Measurements from ENCODE around the gene SHTN1. TPM values are rescaled to one million over a fixed set of nuclear protein-coding genes. Genes with fewer than 3 reads are reported as not detected.

The SHTN1 gene
- total and polyA plus RNA-seq, 2 donors from 2014 or later: 14.0 to 44.2 TPM

- no peak for FAIRE-seq
- TF ChIP-seq CTCF (IDR thresholded peaks at IDR 0.05; ENCODE audit: borderline replicate concordance, extremely low read depth, insufficient read depth): no peak
- H3K27ac ChIP-seq (ENCODE audit: low read depth in 2 of 2, low read length in 2 of 2): no peak overlapping the region
- intact Hi-C loops (cut with DNase I): no loop called here
- peaks cover 0 to 7% (median 5%) of the 10 kb centered on the region in 3 donors for H3K4me1 ChIP-seq (ENCODE audit: control insufficient read depth in 2 of 3, insufficient read depth in 2 of 3, low read depth in 1 of 3, low read length in 3 of 3)
- H3K9ac ChIP-seq (ENCODE audit: low read length in 3 of 3): no peak overlapping the region
- H3K9me3 ChIP-seq (ENCODE audit: control insufficient read depth in 2 of 3, insufficient read depth in 1 of 3, low read length in 3 of 3): no peaks in the 10 kb centered on the region
- no peaks in the 10 kb centered on the region for H3K36me3 ChIP-seq (ENCODE audit: control insufficient read depth in 2 of 3, insufficient read depth in 3 of 3, low read length in 3 of 3)
- no peak overlapping the region for H3K4me3 ChIP-seq (ENCODE audit: low read length in 3 of 3)
- no peak for DNase-seq
- no peaks in the 10 kb centered on the region for H3K27me3 ChIP-seq (ENCODE audit: control insufficient read depth, insufficient read depth, low read length)
Observed at GRCh38 chr10:117001144-117001543, 3.8 kb downstream of the SHTN1 start.

GRCh38 chr10:117000580-117000979, 4.4 kb downstream of the SHTN1 start:
- DNase-seq: no peak
- no peak overlapping the region for H3K4me3 ChIP-seq (ENCODE audit: low read length in 3 of 3)
- no peak overlapping the region for H3K9ac ChIP-seq (ENCODE audit: low read length in 3 of 3)
- FAIRE-seq: no peak
- H3K9me3 ChIP-seq (ENCODE audit: control insufficient read depth in 2 of 3, insufficient read depth in 1 of 3, low read length in 3 of 3): no peaks in the 10 kb centered on the region
- no peak overlapping the region for H3K27ac ChIP-seq (ENCODE audit: low read depth in 2 of 2, low read length in 2 of 2)
- H3K4me1 ChIP-seq (ENCODE audit: control insufficient read depth in 2 of 3, insufficient read depth in 2 of 3, low read depth in 1 of 3, low read length in 3 of 3): peaks cover 0 to 4% (median under 1%) of the 10 kb centered on the region in 3 donors
- no peaks in the 10 kb centered on the region for H3K36me3 ChIP-seq (ENCODE audit: control insufficient read depth in 2 of 3, insufficient read depth in 3 of 3, low read length in 3 of 3)
- no peak for TF ChIP-seq CTCF (IDR thresholded peaks at IDR 0.05; ENCODE audit: borderline replicate concordance, extremely low read depth, insufficient read depth)
- no peaks in the 10 kb centered on the region for H3K27me3 ChIP-seq (ENCODE audit: control insufficient read depth, insufficient read depth, low read length)
- intact Hi-C loops (cut with DNase I): no loop called here

GRCh38 chr10:116998172-116998571, 6.8 kb downstream of the SHTN1 start:
- Histone ChIP-seq H3K4me1 (ENCODE audit: control insufficient read depth in 2 of 3, insufficient read depth in 2 of 3, low read depth in 1 of 3, low read length in 3 of 3) (peaks cover 0 to 3% (median 0%) of the 10 kb centered on the region in 3 donors), H3K4me3 (ENCODE audit: low read length in 3 of 3) (no peak overlapping the region), H3K9ac (ENCODE audit: low read length in 3 of 3) (no peak overlapping the region), H3K27ac (ENCODE audit: low read depth in 2 of 2, low read length in 2 of 2) (no peak overlapping the region), H3K36me3 (ENCODE audit: control insufficient read depth in 2 of 3, insufficient read depth in 3 of 3, low read length in 3 of 3) (no peaks in the 10 kb centered on the region), H3K9me3 (ENCODE audit: control insufficient read depth in 2 of 3, insufficient read depth in 1 of 3, low read length in 3 of 3) (no peaks in the 10 kb centered on the region), H3K27me3 (ENCODE audit: control insufficient read depth, insufficient read depth, low read length) (no peaks in the 10 kb centered on the region)
- FAIRE-seq: no peak
- no peak for TF ChIP-seq CTCF (IDR thresholded peaks at IDR 0.05; ENCODE audit: borderline replicate concordance, extremely low read depth, insufficient read depth)
- intact Hi-C loops (cut with DNase I): no loop called here
- no peak for DNase-seq

GRCh38 chr10:116997015-116997414, 8.0 kb downstream of the SHTN1 start:
- H3K36me3 ChIP-seq (ENCODE audit: control insufficient read depth in 2 of 3, insufficient read depth in 3 of 3, low read length in 3 of 3): no peaks in the 10 kb centered on the region
- no peaks in the 10 kb centered on the region for H3K9me3 ChIP-seq (ENCODE audit: control insufficient read depth in 2 of 3, insufficient read depth in 1 of 3, low read length in 3 of 3)
- DNase-seq: no peak
- intact Hi-C loops (cut with DNase I): no loop called here
- peaks cover 0 to 3% (median 0%) of the 10 kb centered on the region in 3 donors for H3K4me1 ChIP-seq (ENCODE audit: control insufficient read depth in 2 of 3, insufficient read depth in 2 of 3, low read depth in 1 of 3, low read length in 3 of 3)
- no peak for TF ChIP-seq CTCF (IDR thresholded peaks at IDR 0.05; ENCODE audit: borderline replicate concordance, extremely low read depth, insufficient read depth)
- H3K27ac ChIP-seq (ENCODE audit: low read depth in 2 of 2, low read length in 2 of 2): no peak overlapping the region
- H3K9ac ChIP-seq (ENCODE audit: low read length in 3 of 3): no peak overlapping the region
- no peak for FAIRE-seq
- no peak overlapping the region for H3K4me3 ChIP-seq (ENCODE audit: low read length in 3 of 3)
- no peaks in the 10 kb centered on the region for H3K27me3 ChIP-seq (ENCODE audit: control insufficient read depth, insufficient read depth, low read length)
